Vagina (tissue), 2 donors: Measurements from ENCODE around the gene ARHGEF28.

Experiments
- POLR2AphosphoS5 ChIP-seq, 2 donors: sonication (generic); formaldehyde crosslinking; IDR thresholded peaks; one replicate each; pipeline ENCODE4 v1.9.0; 2017; ENCODE audit warnings: antibody characterized with exemption in 2 of 2, mild to moderate bottlenecking in 2 of 2, low read depth in 1 of 2; ENCODE audit not compliant: insufficient read depth in 1 of 2
- TF ChIP-seq, protein P1 (sequence below), 3 experiments: fragments of 450-650 bp in 2 of 3; fragments of 200-600 bp in 1 of 3; sonication (generic) in 1 of 3; IDR thresholded peaks; one replicate each; pipeline ENCODE4 v1.5.1; 2017 to 2019; ENCODE audit warnings: antibody characterized with exemption in 3 of 3, mild to moderate bottlenecking in 2 of 3, moderate library complexity in 2 of 3

GRCh38 chr5:73733219-73733618, 107.2 kb downstream of the ARHGEF28 start:
- TF ChIP-seq, protein P1, sequence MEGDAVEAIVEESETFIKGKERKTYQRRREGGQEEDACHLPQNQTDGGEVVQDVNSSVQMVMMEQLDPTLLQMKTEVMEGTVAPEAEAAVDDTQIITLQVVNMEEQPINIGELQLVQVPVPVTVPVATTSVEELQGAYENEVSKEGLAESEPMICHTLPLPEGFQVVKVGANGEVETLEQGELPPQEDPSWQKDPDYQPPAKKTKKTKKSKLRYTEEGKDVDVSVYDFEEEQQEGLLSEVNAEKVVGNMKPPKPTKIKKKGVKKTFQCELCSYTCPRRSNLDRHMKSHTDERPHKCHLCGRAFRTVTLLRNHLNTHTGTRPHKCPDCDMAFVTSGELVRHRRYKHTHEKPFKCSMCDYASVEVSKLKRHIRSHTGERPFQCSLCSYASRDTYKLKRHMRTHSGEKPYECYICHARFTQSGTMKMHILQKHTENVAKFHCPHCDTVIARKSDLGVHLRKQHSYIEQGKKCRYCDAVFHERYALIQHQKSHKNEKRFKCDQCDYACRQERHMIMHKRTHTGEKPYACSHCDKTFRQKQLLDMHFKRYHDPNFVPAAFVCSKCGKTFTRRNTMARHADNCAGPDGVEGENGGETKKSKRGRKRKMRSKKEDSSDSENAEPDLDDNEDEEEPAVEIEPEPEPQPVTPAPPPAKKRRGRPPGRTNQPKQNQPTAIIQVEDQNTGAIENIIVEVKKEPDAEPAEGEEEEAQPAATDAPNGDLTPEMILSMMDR (IDR thresholded peaks at IDR 0.05) = no peak
- no peak for TF ChIP-seq POLR2AphosphoS5 (IDR thresholded peaks at IDR 0.05; ENCODE audit: insufficient read depth in 1 of 2, low read depth in 1 of 2)
